NB4 (cell line): ENCODE measurements around the gene SLC13A4.

Experiments
- CTCF ChIP-seq: IDR thresholded peaks from one replicate; pipeline ENCODE4 v1.5.1; 2012; ENCODE audit warnings: low read depth, low read length
- POLR2A ChIP-seq: IDR thresholded peaks from 2 replicates; pipeline ENCODE4 v1.6.1; 2011; ENCODE audit warnings: mild to moderate bottlenecking; ENCODE audit not compliant: insufficient read length; ENCODE audit errors: extremely low read depth

- TF ChIP-seq CTCF (no peak), POLR2A (no peak)
These were observed 4.6 kb downstream of the SLC13A4 start for GRCh38 chr7:135723411-135723810.
